DMS153 treated with DMSO at 0.1 percent for 48 hours (cell line): ENCODE results near the gene SMARCA2.

Experiments
- DNase-seq: peaks from one replicate; lab custom pipeline; 2025; ENCODE audit not compliant: unreplicated experiment; lab: John Stamatoyannopoulos, UW

Gene SMARCA2

DNA sequence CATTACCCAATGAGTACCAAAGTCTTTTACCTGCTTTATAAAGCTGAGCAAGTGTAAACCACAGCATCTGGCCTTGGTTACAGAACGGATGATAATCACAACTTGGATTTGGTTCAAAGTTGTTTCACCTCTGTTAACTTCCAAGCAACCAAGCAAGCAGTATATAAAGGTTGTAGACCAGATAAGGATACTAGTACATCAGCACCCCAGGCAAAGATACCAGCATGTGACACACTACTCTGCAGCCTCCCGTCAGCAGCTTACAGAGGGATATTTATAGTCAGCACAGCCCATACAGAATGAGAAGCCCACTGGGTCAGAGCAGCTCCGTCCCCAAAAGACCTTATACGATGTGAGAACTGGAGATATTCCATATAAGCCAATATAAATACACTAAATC is 193.3 kb downstream of the SMARCA2 start:
- DNase-seq = no peak

GRCh38 chr9:2208991-2209390 is 193.8 kb downstream of the SMARCA2 start:
- no peak for DNase-seq

GRCh38 chr9:2209400-2209799 is 194.3 kb downstream of the SMARCA2 start:
- DNase-seq = no peak

GRCh38 chr9:2210201-2210600 is 195.1 kb downstream of the SMARCA2 start:
- no peak for DNase-seq

DNA sequence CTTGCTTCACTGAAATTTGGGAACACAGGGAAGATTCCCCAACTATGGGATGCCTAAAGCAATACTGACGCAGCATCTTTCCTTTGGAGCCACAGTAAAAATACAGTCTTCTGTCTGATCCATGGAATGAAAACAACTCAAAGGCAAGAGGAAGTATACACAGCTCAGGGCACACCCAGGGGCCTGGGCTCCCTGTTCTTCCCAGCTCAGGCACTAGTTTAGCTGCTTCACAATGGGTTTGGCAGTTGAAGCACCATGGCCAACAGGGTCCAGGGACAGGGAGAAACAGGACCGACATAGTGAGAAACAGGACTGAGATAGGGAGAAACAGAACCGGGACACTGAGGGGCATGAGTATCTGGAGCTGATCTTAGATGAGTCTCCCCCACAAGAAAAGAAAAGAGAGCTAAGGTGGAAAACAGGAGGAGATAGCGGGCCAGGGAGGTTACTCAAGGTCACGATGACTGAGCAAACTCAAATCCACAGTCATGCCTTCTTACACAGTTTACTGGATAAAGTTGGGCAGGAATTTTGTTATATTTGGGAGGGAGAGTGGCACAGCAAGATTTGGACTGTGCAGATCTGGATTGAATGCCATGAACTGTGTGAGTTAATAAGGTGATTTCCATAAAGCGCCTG is 198.8 kb downstream of the SMARCA2 start:
- no peak for DNase-seq

DNA sequence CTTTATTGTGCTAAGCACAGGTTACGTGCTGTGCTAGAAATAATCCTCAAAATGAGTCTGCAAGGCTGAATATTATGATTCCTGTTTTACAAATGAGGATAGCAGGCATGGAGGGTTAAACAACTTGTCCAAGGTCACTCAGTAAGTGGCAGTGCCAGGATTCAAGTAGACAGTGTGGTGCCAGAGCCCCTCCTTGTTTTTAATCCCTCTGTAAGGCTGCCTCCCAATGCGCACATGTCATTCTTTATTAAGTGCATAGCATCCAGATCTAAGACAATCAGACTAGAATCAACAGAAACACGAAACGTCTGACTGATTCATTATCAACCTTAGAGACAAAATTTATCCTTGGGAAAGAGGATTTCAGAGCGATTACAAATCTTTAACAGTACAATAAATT is 199.6 kb downstream of the SMARCA2 start:
- no peak for DNase-seq

DNA sequence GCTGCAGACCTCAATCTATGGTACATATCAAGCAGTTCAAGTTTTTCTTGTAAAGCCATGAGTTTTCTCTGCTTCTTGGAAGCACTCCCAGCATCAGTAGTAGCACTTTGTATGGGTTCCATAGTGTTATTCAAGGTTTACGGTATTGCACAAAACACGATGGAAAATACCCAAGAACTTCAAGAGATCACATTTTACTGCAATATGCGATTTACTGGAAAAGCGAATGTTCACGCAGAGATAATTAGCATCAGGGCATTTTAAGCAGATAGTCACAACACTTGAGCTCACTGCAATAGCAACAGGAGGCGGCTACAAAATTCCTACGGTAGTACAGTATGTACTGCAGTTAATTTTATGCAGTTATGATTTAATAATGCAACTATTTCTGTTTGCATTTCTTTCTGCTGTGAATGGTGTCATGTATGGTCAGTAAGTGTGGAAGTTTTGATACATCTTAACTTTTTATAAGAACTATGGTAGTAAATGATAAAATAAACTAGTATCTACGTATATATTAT is 200.8 kb downstream of the SMARCA2 start:
- no peak for DNase-seq

DNA sequence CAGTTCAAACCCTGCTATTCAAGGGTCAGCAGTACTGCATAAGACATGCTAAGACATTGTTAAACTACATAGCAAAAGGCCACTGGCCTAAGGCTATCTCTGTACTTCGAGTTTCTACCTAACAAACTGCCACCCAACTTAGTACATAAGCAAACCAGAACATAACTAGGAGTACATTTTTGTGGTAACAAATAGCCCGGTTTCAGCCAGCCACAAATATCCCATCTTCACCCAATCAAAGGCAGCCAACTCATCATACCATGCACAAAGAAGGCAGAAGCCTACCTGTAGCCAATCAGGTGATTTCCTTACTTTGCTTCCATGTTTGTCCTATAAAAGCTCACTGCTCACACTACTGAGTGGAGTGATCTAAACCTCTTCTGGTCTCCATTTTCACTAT is 201.4 kb downstream of the SMARCA2 start:
- DNase-seq = no peak

- DNase-seq = no peak
Observed at GRCh38 chr9:2217540-2217939, 202.4 kb downstream of the SMARCA2 start.

GRCh38 chr9:2220036-2220435 is 204.9 kb downstream of the SMARCA2 start:
- no peak for DNase-seq

GRCh38 chr9:2227144-2227867 is 212.2 kb downstream of the SMARCA2 start:
- no peak for DNase-seq

GRCh38 chr9:2228132-2228531 is 213.0 kb downstream of the SMARCA2 start:
- DNase-seq = no peak

DNA sequence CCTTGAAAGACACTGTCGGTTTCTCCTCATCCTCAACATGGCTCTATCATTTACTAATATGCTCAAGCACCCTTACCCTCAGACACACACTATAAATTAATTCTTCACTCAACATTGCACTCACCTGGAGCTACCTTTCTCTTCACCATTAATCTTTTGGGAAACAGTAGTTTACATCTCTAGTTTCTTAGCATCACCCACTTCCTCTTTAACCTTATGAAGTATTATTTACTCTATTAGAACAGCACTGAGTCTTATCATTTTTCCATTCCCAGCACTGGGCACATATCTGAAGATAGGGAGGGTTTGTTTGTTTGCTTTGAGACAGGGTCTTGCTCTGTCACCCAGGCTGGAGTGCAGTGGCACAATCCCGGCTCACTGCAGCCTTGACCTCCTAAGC is 213.5 kb downstream of the SMARCA2 start:
- no peak for DNase-seq

DNA sequence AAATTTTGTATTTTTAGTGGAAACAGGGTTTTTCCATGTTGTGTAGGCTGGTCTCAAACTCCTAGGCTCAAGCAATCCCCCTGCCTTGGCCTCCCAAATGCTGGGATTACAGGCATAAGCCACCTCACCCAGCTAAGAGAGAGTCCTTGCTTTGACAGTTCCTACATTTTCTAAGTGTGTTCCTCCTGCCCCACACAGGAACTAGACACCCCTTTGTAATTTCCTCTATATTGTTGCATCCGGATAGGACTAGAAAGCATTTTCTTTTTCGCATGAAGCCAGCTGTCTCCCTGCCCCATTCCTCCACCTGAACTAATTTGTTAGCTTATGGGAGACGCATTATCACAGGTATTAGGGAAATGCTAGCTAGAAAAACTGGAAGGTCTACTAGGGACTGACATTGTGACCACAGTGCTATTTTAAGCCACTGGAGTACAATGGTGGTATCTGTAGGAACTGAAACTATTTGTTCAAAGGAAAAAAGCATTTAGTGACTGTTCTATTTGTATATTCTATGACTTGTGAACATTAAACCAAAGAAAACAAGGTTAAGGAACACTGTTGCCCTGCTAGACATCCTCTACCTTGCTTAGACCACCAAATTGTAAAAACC is 214.1 kb downstream of the SMARCA2 start:
- DNase-seq = no peak

DNA sequence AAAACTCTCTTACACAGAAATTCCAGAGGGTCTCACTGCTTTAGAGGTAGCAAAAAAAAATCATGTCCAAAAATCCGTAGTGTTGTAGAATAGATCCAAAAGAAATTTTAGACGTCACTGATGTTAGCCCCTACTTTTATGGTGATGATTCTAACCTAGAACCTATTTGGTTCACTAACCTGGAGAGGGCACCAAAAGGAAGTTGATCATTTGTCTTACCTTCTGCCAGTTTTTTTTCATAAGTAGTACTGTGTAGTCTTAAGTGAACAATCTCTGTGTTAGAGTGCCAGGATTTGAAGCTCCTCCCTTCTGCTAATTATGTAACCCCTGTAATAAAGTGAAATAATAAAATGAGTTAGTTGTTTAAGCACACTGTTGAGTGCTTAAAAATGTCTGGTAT is 215.2 kb downstream of the SMARCA2 start:
- DNase-seq = no peak

- no peak for DNase-seq
Observed at GRCh38 chr9:2231101-2231500, 216.0 kb downstream of the SMARCA2 start.

GRCh38 chr9:2231829-2232228 is 216.7 kb downstream of the SMARCA2 start:
- no peak for DNase-seq

DNA sequence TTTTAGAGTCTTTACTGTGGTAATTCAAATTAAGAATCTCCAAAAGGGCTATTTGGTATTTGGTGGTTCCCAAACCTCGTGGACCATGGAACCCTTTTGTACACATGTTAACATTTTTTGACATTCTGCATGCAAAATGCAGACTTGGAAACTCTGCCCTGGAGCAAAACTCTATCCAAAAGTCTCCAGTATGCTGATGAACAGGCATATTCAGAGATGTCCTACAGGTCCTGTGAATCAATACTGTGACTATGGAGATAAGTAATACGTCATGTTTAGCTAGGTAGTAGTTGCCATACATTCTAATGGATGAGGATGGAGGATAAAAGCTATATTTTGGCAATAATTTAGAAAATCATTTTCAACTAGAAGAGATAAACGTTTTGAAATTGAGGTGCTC is 218.1 kb downstream of the SMARCA2 start:
- DNase-seq = no peak

GRCh38 chr9:2234371-2234893 is 219.3 kb downstream of the SMARCA2 start:
- no peak for DNase-seq

GRCh38 chr9:2235623-2236022 is 220.5 kb downstream of the SMARCA2 start:
- no peak for DNase-seq

GRCh38 chr9:2236850-2237249 is 221.7 kb downstream of the SMARCA2 start:
- DNase-seq = no peak

DNA sequence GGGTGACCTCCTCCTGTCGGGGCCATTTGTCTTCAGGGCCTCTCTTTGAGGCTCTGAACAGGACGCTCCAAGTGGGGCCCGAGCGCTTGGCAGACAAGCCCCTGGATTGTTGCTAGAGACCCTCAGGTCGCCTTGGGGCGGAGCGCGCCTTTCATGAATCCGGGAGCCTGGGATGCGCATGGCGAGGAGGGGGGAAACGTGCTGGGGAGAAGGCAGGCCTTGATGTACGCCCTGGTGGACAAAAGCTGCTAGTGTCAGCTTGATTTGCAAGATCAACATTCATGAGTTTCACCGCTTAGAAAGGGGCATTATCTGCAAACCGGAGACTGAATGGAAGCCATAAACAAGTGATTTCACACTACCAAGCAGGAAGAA is 226.3 kb downstream of the SMARCA2 start:
- DNase-seq = no peak
